ENCODE data around the gene PCNA. TPM values are rescaled to one million over a fixed set of nuclear protein-coding genes. Genes with fewer than 3 reads are reported as not detected.

PCNA gene
- total RNA-seq, 1 donor from 2014 or later = 323 TPM

GRCh38 chr20:5146099-5146668 lies 26.4 kb upstream of the PCNA start:
- no peak overlapping the region for H3K27ac Mint-ChIP-seq
- no peak for DNase-seq (ENCODE audit: low spot score)
- Histone ChIP-seq H3F3A (ENCODE audit: low read depth) (no peaks in the 10 kb centered on the region), H3K9ac (no peak overlapping the region), H3K27ac (no peak overlapping the region), H3K4me1 (no peaks in the 10 kb centered on the region), H2AFZ (replicated peaks) (no peak overlapping the region), H3K4me2 (no peak overlapping the region), H3K27me3 (no peaks in the 10 kb centered on the region), H3K9me3 (ENCODE audit: low read depth) (no peaks in the 10 kb centered on the region), H3K79me2 (ENCODE audit: low read depth) (peaks cover 99% of the 10 kb centered on the region), H4K20me1 (ENCODE audit: low read depth) (peaks cover 61% of the 10 kb centered on the region), H3K36me3 (no peaks in the 10 kb centered on the region), H3K4me3 (no peak overlapping the region)
- TF ChIP-seq EZH2 (IDR thresholded peaks at IDR 0.05) = no peak
- H3K27me3 Mint-ChIP-seq (ENCODE audit: insufficient read depth, low read depth) = peaks cover 3% of the 10 kb centered on the region
- no peak overlapping the region for H3K4me3 Mint-ChIP-seq
- no peaks in the 10 kb centered on the region for H3K4me1 Mint-ChIP-seq
- H3K9me3 Mint-ChIP-seq = no peaks in the 10 kb centered on the region
- peaks cover 3% of the 10 kb centered on the region for H3K36me3 Mint-ChIP-seq

- no peak overlapping the region for H3K4me3 Mint-ChIP-seq
- Histone ChIP-seq H3K9ac (no peak overlapping the region), H3K4me2 (no peak overlapping the region), H2AFZ (replicated peaks) (no peak overlapping the region), H3K27me3 (no peaks in the 10 kb centered on the region), H3F3A (ENCODE audit: low read depth) (no peaks in the 10 kb centered on the region), H3K79me2 (ENCODE audit: low read depth) (peaks cover 99% of the 10 kb centered on the region), H3K9me3 (ENCODE audit: low read depth) (no peaks in the 10 kb centered on the region), H3K4me1 (no peaks in the 10 kb centered on the region), H3K4me3 (no peak overlapping the region), H3K36me3 (no peaks in the 10 kb centered on the region), H4K20me1 (ENCODE audit: low read depth) (peaks cover 62% of the 10 kb centered on the region), H3K27ac (no peak overlapping the region)
- H3K9me3 Mint-ChIP-seq = no peaks in the 10 kb centered on the region
- peaks cover 3% of the 10 kb centered on the region for H3K36me3 Mint-ChIP-seq
- no peaks in the 10 kb centered on the region for H3K4me1 Mint-ChIP-seq
- no peak overlapping the region for H3K27ac Mint-ChIP-seq
- TF ChIP-seq EZH2 (IDR thresholded peaks at IDR 0.05) = no peak
- TF ChIP-seq EZH2phosphoT487 (IDR thresholded peaks at IDR 0.05) = no peak
- TF ChIP-seq CTCF (IDR thresholded peaks at IDR 0.05) = no peak
- peaks cover 3% of the 10 kb centered on the region for H3K27me3 Mint-ChIP-seq (ENCODE audit: insufficient read depth, low read depth)
- DNase-seq (ENCODE audit: low spot score) = no peak
These were observed 25.8 kb upstream of the PCNA start for GRCh38 chr20:5145365-5146098.

- DNase-seq (ENCODE audit: low spot score) = no peak
- Histone ChIP-seq H3K27me3 (no peaks in the 10 kb centered on the region), H3F3A (ENCODE audit: low read depth) (no peaks in the 10 kb centered on the region), H3K4me1 (no peaks in the 10 kb centered on the region), H3K79me2 (ENCODE audit: low read depth) (peaks cover 99% of the 10 kb centered on the region), H2AFZ (replicated peaks) (no peak overlapping the region), H3K9ac (no peak overlapping the region), H3K27ac (no peak overlapping the region), H3K36me3 (no peaks in the 10 kb centered on the region), H3K9me3 (ENCODE audit: low read depth) (no peaks in the 10 kb centered on the region), H4K20me1 (ENCODE audit: low read depth) (peaks cover 77% of the 10 kb centered on the region), H3K4me3 (no peak overlapping the region), H3K4me2 (no peak overlapping the region)
- no peak overlapping the region for H3K4me3 Mint-ChIP-seq
- H3K9me3 Mint-ChIP-seq = no peaks in the 10 kb centered on the region
- H3K27ac Mint-ChIP-seq = no peak overlapping the region
- H3K4me1 Mint-ChIP-seq = no peaks in the 10 kb centered on the region
- peaks cover 3% of the 10 kb centered on the region for H3K36me3 Mint-ChIP-seq
- no peak for TF ChIP-seq CTCF (IDR thresholded peaks at IDR 0.05)
- no peak for TF ChIP-seq EZH2phosphoT487 (IDR thresholded peaks at IDR 0.05)
- no peak for TF ChIP-seq EZH2 (IDR thresholded peaks at IDR 0.05)
- H3K27me3 Mint-ChIP-seq (ENCODE audit: insufficient read depth, low read depth) = peaks cover 3% of the 10 kb centered on the region
These were observed 24.1 kb upstream of the PCNA start for GRCh38 chr20:5143851-5144250.

GRCh38 chr20:5141615-5142014 lies 21.9 kb upstream of the PCNA start:
- no peak for TF ChIP-seq EZH2 (IDR thresholded peaks at IDR 0.05)
- no peak for TF ChIP-seq EZH2phosphoT487 (IDR thresholded peaks at IDR 0.05)
- no peak for TF ChIP-seq CTCF (IDR thresholded peaks at IDR 0.05)
- Histone ChIP-seq H3K27ac (no peak overlapping the region), H3K4me3 (no peak overlapping the region), H3F3A (ENCODE audit: low read depth) (no peaks in the 10 kb centered on the region), H3K9ac (no peak overlapping the region), H4K20me1 (ENCODE audit: low read depth) (peaks cover 65% of the 10 kb centered on the region), H3K9me3 (ENCODE audit: low read depth) (no peaks in the 10 kb centered on the region), H3K4me1 (peaks cover 2% of the 10 kb centered on the region), H2AFZ (replicated peaks) (no peak overlapping the region), H3K27me3 (no peaks in the 10 kb centered on the region), H3K36me3 (no peaks in the 10 kb centered on the region), H3K79me2 (ENCODE audit: low read depth) (peaks cover 99% of the 10 kb centered on the region), H3K4me2 (no peak overlapping the region)
- H3K27ac Mint-ChIP-seq = no peak overlapping the region
- H3K27me3 Mint-ChIP-seq (ENCODE audit: insufficient read depth, low read depth) = peaks cover 5% of the 10 kb centered on the region
- H3K4me1 Mint-ChIP-seq = peaks cover 3% of the 10 kb centered on the region
- no peaks in the 10 kb centered on the region for H3K9me3 Mint-ChIP-seq
- H3K4me3 Mint-ChIP-seq = no peak overlapping the region
- DNase-seq (ENCODE audit: low spot score) = no peak
- peaks cover 5% of the 10 kb centered on the region for H3K36me3 Mint-ChIP-seq
